ENCODE data around the gene POLE3. TPM values are rescaled to one million over a fixed set of nuclear protein-coding genes. Genes with fewer than 3 reads are reported as not detected.

The POLE3 gene
- total and polyA plus RNA-seq, 4 donors: 21.7 to 42.9 (median 28.4) TPM

DNA sequence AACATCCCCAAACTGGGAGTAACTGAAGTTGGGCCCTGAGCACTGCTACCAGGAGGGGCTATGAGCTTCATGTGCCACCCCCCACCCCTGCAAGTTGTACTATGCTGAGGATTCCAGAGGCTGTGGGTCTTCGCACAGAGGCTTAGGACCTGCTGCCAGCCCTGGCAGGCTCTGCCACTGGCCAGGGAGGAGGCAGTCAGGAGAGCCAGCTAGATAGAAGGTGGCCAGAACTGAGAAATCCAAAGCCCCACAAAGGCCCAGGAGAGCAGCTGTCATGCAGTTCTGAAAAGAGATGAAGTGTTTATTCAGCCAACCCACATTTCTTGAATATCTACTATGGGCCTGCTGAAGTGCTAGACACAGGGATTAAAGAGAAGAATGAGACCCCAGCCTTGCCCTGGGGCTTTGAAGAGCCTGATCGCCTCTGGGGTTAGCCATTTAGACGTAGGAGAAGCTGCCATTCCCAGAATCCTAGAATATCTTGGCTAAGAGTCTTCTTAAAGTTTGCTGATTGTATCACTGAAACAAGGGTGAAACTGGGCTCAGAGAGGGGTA, 10.8 kb downstream of the POLE3 start:
- 75 to 76% methylated on average over 3 of the region's 3 CpGs for WGBS, 2 donors
- Histone ChIP-seq H3K9me3 (ENCODE audit: control insufficient read depth in 4 of 4, insufficient read depth in 3 of 4, low read length in 3 of 4) (no peaks in the 10 kb centered on the region), H3K27ac (ENCODE audit: low read depth in 1 of 2, low read length in 1 of 2) (peak overlapping the region; percentile 29 to 48), H3K4me1 (ENCODE audit: control insufficient read depth in 5 of 5, insufficient read depth in 5 of 5, low read length in 5 of 5) (peaks cover 9 to 18% (median 13%) of the 10 kb centered on the region in 5 donors), H3K36me3 (ENCODE audit: control insufficient read depth in 4 of 4, insufficient read depth in 4 of 4, low read length in 4 of 4) (peaks cover 0 to 3% (median 0%) of the 10 kb centered on the region in 4 donors), H3K4me3 (no peak overlapping the region), H3K9ac (ENCODE audit: insufficient read depth in 1 of 2, low read length in 2 of 2) (peak overlapping the region; percentile 37 to 49), H3K27me3 (ENCODE audit: control insufficient read depth in 3 of 3, insufficient read depth in 3 of 3, low read length in 2 of 3) (no peaks in the 10 kb centered on the region)
- ATAC-seq (ENCODE audit: insufficient read depth, low FRiP score) (no peak), DNase-seq (peak in 2 of 3 donors; percentile 13 to 38)
- TF ChIP-seq, protein P1, sequence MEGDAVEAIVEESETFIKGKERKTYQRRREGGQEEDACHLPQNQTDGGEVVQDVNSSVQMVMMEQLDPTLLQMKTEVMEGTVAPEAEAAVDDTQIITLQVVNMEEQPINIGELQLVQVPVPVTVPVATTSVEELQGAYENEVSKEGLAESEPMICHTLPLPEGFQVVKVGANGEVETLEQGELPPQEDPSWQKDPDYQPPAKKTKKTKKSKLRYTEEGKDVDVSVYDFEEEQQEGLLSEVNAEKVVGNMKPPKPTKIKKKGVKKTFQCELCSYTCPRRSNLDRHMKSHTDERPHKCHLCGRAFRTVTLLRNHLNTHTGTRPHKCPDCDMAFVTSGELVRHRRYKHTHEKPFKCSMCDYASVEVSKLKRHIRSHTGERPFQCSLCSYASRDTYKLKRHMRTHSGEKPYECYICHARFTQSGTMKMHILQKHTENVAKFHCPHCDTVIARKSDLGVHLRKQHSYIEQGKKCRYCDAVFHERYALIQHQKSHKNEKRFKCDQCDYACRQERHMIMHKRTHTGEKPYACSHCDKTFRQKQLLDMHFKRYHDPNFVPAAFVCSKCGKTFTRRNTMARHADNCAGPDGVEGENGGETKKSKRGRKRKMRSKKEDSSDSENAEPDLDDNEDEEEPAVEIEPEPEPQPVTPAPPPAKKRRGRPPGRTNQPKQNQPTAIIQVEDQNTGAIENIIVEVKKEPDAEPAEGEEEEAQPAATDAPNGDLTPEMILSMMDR (IDR thresholded peaks at IDR 0.05; ENCODE audit: control extremely low read depth, extremely low read depth): no peak

- peak overlapping the region in 1 of 2 donors; percentile 67 for H3K27ac ChIP-seq (ENCODE audit: low read depth in 1 of 2, low read length in 1 of 2)
- H3K9me3 ChIP-seq (ENCODE audit: control insufficient read depth in 4 of 4, insufficient read depth in 3 of 4, low read length in 3 of 4): no peaks in the 10 kb centered on the region
- no peaks in the 10 kb centered on the region for H3K27me3 ChIP-seq (ENCODE audit: control insufficient read depth in 3 of 3, insufficient read depth in 3 of 3, low read length in 2 of 3)
- H3K9ac ChIP-seq (ENCODE audit: insufficient read depth in 1 of 2, low read length in 2 of 2): no peak overlapping the region
- TF ChIP-seq, protein P1 (IDR thresholded peaks at IDR 0.05; ENCODE audit: control extremely low read depth, extremely low read depth): no peak
- peaks cover 0 to 3% (median 0%) of the 10 kb centered on the region in 4 donors for H3K36me3 ChIP-seq (ENCODE audit: control insufficient read depth in 4 of 4, insufficient read depth in 4 of 4, low read length in 4 of 4)
- DNase-seq (no peak), ATAC-seq (ENCODE audit: insufficient read depth, low FRiP score) (no peak)
- H3K4me1 ChIP-seq (ENCODE audit: control insufficient read depth in 5 of 5, insufficient read depth in 5 of 5, low read length in 5 of 5): peaks cover 9 to 18% (median 13%) of the 10 kb centered on the region in 5 donors
- 79 to 80% methylated on average over 5 of the region's 5 CpGs for WGBS, 2 donors
- no peak overlapping the region for H3K4me3 ChIP-seq
Observed at GRCh38 chr9:113398796-113399195, 11.7 kb downstream of the POLE3 start.

- no peak for DNase-seq
- 79 to 93% methylated on average over 3 of the region's 3 CpGs for WGBS, 2 donors
- no peaks in the 10 kb centered on the region for H3K9me3 ChIP-seq (ENCODE audit: control insufficient read depth in 4 of 4, insufficient read depth in 3 of 4, low read length in 3 of 4)
- H3K4me1 ChIP-seq (ENCODE audit: control insufficient read depth in 5 of 5, insufficient read depth in 5 of 5, low read length in 5 of 5): peaks cover 9 to 18% (median 13%) of the 10 kb centered on the region in 5 donors
- H3K4me3 ChIP-seq: no peak overlapping the region
- no peak overlapping the region for H3K9ac ChIP-seq (ENCODE audit: insufficient read depth in 1 of 2, low read length in 2 of 2)
- TF ChIP-seq, protein P1 (IDR thresholded peaks at IDR 0.05; ENCODE audit: control extremely low read depth, extremely low read depth): no peak
- ATAC-seq (ENCODE audit: insufficient read depth, low FRiP score): no peak
- no peak overlapping the region for H3K27ac ChIP-seq (ENCODE audit: low read depth in 1 of 2, low read length in 1 of 2)
- H3K27me3 ChIP-seq (ENCODE audit: control insufficient read depth in 3 of 3, insufficient read depth in 3 of 3, low read length in 2 of 3): no peaks in the 10 kb centered on the region
- peaks cover 0 to 11% (median 6%) of the 10 kb centered on the region in 4 donors for H3K36me3 ChIP-seq (ENCODE audit: control insufficient read depth in 4 of 4, insufficient read depth in 4 of 4, low read length in 4 of 4)
Observed at GRCh38 chr9:113397203-113397631, 13.3 kb downstream of the POLE3 start.

All from lung (tissue), 12 donors.